Uterus (tissue), 2 donors: Measurements from ENCODE around the gene USP38.

Experiments used
- CTCF ChIP-seq, 4 experiments: fragments of 200-600 bp in 2 of 4; fragments of 450-650 bp in 2 of 4; sonication (generic) in 2 of 4; IDR thresholded peaks; one replicate each; pipeline ENCODE4 v1.5.1; 2016 to 2019; ENCODE audit warnings: antibody characterized with exemption in 4 of 4, mild to moderate bottlenecking in 2 of 4, moderate library complexity in 1 of 4
- POLR2A ChIP-seq, 2 donors: fragments of 450-650 bp; IDR thresholded peaks; one replicate each; pipeline ENCODE4 v1.6.1; 2016; ENCODE audit warnings: antibody characterized with exemption in 2 of 2, mild to moderate bottlenecking in 1 of 2, moderate library complexity in 1 of 2

DNA sequence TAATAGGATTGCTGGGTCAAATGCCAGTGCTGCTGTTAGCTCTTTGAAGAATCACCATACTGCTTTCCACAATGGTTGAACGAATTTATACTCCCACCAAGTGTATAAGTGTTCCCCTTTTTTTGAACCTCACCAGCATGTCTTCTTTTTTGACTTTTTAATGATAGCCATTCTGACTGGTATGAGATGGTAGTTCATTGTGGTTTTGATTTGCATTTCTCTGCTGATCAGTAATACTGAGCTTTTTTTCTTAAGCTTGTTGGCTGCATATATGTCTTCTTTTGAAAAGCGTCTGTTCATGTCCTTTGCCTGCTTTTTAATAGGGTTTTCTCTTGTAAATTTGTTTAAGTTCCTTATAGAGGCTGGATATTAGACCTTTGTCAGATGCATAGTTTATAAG, 14.8 kb downstream of the USP38 start:
- TF ChIP-seq POLR2A (IDR thresholded peaks at IDR 0.05): no peak
- no peak for TF ChIP-seq CTCF (IDR thresholded peaks at IDR 0.05)
